GM18517 (cell line): ENCODE data around the gene PPARD.
"Not testable (repeated sequence)": the region's sequence is repeated elsewhere in the genome, so short reads cannot be mapped to it uniquely, and the experiment has no call there.

Experiments used
- ATAC-seq: cut with Tn5 transposase; IDR thresholded peaks from one replicate; pipeline ENCODE4 v1.9.1; 2021; ENCODE audit warnings: mild to moderate bottlenecking, moderate library complexity; ENCODE audit not compliant: unreplicated experiment

PPARD gene

DNA sequence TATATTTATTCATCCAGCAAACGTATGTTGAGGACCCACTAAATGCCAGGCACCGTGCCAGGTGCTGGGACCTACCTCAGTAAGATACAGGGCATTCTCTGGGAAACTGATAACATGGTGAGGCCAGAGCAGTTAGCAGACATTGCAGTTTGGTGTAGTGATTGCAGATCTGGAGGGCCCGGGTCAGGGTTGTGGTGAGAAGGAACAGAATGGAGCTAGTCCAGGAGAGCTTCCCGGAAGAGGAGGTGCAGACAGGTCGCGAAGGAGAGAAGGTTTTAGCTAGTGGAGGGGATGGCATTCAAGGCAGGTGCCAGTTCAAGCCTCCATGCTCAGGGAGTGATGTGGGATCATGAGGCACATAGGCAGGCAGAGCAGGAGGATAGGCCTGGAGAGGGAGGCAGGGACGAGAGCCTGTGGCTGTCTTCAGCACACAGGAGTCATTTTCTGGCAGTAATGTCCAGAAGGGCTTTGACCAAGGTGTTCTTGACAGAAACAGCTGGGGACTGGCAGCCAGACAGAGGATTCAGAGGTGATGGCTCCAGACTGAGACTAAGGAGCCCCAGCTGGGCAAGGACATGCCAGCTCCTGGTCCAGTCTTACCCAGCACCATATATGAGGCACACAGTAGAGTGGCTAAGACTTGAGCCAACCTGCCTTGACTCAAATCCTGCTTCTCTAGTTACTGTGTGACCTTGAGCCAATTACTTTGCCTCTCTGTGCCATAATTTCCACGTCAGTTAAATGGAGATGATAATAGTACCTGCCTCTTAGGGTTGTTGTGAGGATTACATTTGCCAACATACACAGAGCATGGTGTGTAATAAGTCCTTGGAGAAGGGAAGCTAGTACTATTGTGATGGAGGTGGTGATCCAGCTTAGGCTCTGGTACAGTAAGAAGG lies 61.4 kb downstream of the PPARD start:
- no peak for ATAC-seq

DNA sequence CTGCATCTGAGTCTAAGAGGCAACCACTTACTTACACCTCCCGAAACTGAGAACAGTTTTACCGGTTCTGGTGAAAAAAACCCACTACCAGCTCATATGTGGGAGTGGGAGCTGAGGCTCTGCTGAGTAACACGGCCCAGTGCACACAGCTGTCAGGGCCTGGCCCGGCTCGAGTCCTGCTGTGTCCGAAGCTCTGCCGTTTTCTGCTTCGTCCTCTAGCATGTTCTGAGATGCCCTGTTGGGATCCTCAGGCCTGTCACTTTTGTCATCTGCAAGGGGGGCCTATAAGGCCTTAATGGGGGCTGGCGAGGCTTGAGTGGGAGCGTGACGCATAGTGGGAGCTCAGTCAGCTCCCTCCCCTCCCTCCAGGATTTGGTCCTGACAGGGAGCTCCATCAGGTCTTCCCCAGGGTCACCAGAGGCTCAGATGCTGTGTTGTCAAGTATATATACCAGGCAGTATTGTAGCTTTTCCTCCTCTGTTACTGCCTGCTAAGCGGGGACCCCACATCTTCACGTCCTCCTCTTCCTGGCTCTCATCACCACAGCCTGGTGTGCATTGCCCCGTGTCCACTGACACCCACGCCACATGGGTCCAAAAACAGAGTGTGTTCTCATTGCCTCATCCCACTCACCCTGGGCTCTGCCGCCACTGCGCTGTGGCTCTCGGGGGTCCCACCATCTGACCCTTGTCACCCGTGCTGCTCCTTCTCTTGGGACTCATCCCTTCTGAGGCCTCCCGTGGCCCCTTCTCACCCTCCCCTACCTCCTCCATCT lies 64.5 kb downstream of the PPARD start:
- ATAC-seq, result no peak

DNA sequence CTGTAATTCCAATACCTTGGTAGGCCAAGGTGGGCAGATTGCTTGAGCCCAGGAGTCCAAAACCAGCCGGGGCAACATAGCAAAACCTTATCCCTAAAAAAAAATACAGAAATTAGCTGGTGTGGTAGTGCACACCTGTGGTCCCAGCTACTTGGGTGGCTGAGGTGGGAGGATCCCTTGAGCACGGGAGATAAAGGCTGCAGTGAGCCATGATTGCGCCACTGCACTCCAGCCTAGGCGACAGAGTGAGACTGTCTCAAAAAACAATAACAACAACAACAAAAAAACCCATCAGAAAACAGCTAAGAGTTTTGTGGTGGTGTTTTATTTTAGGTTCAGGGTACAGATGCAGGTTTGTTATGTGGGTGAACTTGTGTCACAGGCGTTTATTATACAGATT lies 66.9 kb downstream of the PPARD start:
- ATAC-seq, result no peak

DNA sequence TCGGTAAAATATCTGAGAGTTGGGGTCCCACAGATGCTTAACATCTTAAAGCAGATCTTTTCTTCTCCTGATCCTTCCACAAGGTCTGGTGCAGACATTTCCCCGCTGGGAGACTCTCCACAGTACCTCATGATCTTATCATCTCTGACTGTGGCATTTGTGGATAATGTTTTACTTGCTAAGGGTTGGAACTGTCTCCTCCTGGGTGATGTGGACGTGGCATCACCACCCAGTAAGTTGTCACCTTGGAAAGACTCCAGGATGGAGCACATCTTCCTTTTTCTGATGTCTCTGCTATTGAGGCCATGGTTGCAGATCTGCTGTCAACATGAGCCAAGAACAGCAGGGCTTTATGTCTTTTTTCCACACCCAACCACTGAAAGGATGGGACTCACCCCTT lies 67.8 kb downstream of the PPARD start:
- no peak for ATAC-seq

DNA sequence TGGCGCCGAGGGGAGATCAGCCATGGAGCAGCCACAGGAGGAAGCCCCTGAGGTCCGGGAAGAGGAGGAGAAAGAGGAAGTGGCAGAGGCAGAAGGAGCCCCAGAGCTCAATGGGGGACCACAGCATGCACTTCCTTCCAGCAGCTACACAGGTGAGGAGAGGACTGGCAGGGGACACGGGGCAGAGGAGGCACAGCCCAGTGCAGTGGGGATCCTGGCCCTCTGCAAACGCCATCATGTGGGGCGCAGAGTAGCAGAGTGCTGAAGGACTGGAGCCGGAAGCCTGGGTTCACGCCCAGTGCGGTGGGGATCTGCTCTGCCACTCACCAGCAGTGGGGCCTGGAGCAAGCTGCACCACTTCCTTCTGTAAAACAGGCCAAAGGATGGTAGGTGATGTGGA lies 68.7 kb downstream of the PPARD start:
- ATAC-seq, result no peak

DNA sequence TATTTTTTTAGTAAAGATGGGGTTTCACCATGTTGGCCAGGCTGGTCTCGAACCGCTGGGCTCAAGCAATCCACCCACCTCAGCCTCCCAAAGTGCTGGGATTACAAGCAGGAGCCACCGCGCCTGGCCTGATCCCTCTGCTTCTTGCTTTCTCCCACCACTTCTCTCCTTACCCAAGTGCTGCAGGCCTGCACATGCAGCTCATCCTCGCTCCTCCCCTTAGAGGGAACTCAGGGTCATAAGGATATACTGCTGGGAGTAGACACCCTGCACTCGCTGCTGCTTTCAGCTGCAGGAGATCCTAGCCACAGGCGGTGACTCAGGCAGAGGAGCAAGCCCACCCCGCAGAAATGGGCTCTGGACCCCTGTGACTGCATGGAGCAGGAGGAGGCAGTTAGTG lies 69.7 kb downstream of the PPARD start:
- no peak for ATAC-seq

DNA sequence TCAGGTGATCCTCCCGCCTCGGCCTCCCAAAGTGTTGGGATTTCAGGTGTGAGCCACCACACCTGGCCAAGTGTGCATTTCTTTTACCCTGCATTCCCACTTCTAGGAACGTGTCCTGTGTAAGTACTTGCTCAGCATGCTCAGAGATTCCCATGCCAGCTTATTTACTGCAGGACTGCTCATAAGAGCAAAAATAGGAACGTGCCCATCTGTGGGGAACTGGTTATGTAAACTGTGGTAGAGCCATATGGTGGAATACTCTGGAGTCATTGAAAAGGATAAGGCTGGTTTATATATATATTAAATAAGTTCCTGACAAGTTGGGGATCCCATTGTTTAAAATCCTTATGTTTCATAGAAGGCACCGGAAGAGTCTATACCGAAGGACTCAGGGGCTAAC lies 71.6 kb downstream of the PPARD start:
- ATAC-seq, result no peak

DNA sequence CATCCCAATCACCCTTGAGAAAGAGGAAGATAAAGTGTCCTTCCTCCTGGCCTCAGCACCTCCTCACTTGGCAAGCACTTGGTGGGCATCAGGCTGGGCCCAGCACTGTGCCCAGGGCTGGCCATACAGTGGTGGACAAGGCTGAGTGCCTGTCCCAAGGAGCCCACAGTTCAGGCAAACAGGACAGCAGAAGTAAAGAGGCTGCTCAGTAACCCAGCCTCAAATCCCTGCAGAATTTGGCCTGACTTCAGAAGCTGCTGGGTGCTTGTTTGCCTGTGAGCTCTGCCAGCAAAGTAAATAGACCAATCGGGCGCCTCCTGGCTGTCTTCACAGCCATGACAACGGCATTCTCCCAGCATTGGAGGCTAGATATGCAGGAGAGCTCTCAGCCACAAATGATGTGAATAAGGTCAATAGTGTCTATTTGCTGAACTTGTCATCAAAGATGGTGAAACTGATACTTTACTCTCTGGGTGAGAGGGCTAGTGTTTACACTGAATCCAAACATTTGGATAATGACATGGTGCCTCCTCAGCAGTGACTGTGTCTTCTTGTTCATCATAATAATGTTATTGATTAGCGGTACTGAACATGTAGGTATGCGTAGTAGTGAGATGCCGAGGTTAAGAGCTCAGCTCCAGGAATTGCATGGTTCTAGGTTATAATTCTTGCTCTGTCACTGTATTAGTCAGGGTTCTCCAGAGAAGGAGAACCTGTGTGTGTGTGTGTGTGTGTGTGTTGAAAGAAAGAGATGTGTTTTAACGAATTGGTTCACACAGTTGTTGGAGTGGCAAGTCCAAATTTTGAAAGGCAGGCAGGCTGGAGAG lies 72.9 kb downstream of the PPARD start:
- ATAC-seq, result no peak

DNA sequence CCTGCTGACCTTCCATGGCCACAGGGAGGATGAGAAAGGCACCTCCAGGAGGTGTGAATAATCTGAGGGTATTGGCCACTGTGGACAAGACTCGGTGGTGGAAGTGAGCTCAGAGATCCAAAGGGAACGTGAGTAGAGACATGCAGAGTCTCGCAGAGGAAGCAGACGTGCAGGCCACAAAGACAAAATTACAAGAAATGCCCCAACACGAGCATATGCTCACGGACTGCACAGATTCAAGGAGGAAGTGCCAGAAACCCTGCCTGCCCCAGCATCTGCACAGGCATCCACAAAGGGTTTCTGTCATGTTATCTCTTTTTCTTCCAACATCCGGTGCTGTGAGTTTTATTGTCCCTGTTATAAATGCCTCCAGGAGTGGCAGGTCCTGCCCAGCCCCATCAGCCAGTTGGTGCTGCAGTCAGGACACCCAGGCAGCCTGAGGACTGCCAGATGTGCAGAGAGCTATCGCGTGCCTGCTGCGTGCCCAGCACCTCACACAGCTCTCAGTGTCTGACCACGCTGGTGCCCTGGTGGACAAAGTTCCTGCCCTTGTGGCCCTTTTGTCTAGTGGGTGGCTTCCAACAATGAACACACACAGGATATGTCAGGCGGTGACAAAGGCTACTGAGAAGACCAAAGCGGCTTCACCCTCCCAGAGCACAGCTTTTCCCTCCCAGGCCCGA lies 75.8 kb downstream of the PPARD start:
- ATAC-seq, result no peak

DNA sequence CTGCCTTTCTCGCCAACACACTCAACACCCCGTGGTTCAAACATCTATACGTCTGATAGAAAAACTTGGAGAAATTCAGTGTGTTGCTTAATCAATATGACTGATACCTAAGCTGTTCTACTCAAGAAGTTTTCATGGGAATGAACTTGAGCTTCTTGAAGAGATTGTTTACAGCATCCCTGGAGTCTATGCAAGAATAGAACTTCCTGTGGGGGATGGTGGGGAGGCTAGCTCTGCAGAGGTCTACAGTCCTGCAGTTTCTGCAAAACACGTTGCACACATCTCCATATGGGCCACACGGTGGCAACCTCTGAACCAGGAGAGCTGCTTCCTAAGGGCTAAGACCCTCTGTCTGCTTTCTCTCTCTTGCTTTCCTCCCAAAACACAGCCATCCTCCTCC lies 77.1 kb downstream of the PPARD start:
- no peak for ATAC-seq

DNA sequence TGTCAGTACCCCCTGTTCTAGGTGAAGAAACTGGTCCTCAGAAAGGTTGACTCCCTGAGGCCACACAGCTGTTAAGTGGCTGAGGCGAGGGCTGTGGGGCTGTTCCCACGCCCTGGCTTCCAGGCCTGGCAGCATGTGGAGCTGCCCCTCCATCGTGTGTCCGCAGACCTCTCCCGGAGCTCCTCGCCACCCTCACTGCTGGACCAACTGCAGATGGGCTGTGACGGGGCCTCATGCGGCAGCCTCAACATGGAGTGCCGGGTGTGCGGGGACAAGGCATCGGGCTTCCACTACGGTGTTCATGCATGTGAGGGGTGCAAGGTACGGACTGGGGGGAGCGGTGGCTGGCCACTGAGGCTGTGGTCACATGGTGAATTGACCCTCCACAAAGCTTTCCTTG lies 77.6 kb downstream of the PPARD start:
- ATAC-seq, result no peak

DNA sequence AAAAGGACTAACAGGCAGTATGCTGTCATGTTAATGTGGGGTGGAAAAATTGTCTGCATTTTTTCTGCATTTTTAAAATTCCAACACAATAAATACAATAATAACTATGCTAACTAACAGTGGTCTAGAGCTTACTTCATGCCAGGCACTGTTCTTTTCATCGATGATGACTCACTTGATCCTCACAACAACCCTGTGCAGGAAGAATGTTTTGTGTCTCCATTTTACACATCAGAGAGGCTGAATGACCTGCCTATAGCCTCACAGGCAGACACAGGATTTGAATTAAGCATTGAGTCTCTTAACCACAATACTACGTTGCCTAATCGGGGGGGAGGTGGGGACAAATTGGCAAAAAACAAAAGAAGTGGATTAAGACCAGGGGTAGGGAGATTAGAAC lies 82.9 kb downstream of the PPARD start:
- no peak for ATAC-seq

DNA sequence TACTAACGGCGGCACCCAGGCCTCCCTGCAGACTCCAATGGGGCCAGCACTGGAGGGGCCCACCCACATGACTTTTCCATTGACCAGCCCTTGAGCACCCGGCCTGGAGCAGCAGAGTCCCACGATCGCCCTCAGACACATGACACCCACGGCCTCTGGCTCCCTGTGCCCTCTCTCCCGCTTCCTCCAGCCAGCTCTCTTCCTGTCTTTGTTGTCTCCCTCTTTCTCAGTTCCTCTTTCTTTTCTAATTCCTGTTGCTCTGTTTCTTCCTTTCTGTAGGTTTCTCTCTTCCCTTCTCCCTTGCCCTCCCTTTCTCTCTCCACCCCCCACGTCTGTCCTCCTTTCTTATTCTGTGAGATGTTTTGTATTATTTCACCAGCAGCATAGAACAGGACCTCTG lies 83.7 kb downstream of the PPARD start:
- ATAC-seq, result no peak

DNA sequence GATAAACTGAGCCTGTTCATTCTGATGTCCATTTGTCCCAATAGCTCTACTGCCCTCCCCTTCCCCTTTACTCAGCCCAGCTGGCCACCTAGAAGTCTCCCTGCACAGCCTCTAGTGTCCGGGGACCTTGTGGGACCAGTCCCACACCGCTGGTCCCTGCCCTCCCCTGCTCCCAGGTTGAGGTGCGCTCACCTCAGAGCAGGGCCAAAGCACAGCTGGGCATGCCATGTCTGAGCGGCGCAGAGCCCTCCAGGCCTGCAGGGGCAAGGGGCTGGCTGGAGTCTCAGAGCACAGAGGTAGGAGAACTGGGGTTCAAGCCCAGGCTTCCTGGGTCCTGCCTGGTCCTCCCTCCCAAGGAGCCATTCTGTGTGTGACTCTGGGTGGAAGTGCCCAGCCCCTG lies 85.1 kb downstream of the PPARD start:
- no peak for ATAC-seq

DNA sequence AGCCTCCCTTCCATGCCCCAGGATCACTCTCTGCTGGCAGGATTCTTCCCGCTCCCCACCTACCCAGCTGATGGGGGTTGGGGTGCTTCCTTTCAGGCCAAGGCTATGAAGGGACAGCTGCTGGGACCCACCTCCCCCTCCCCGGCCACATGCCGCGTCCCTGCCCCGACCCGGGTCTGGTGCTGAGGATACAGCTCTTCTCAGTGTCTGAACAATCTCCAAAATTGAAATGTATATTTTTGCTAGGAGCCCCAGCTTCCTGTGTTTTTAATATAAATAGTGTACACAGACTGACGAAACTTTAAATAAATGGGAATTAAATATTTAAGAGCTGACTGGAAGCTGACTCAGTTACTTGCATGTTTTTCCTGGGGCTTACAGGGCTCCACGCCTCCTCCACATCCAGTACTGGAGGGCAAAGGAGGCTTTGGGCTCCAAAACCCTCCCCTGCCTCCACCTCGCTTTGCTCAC lies 85.5 kb downstream of the PPARD start:
- no peak for ATAC-seq

DNA sequence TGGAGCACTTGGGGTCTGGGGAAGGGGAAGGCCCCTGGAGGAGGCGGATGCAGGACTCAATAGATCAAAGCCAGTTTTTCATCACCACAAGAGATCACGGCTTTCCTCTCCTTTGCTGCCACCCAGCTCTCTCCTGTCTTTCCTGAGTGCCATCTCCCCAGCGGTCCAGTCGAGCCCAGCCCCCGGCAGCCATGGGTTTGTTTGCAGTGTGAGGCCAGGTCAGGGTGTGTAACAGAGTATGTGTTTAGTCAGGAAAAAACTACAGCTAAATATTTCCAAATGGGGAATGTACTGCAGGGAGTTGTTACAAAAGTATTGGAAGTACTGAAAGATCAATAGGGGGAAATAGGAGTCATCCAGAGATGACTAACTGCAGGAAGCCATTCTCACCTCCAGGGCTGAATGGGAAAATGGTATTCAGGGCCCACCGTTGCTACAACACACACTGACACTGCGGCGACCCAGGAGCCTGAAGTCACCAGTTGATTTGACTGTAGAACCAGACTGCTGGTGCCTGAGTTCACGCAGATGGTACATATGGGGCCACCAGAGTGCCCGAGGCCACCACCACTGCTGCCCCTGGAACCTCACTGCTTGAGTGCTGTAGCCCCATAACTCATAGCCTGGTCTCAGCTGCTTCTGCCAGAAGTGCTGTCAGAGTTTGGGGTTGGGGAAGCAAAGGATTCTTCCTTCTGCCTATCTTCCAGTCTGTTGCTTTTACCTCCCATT lies 86.2 kb downstream of the PPARD start:
- no peak for ATAC-seq

DNA sequence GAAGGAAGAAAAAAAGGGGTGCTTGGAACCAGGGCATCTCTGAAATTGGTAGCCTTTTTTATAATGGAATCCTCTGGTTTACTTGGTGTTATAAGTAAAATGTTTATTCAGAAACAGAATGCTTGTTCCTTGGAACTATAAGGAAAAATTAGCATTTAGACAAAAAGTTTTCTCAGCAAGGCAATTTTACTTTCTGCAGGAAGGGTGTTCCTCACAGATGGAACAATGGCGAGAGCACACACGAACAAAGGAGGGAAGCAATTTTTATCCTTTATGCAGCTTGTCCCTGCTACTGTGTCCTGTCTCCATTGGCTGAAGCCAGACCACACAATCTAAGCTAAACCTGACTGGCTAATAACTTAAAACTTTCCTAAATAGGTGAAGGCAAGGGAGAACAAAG lies 87.1 kb downstream of the PPARD start:
- ATAC-seq, result no peak

DNA sequence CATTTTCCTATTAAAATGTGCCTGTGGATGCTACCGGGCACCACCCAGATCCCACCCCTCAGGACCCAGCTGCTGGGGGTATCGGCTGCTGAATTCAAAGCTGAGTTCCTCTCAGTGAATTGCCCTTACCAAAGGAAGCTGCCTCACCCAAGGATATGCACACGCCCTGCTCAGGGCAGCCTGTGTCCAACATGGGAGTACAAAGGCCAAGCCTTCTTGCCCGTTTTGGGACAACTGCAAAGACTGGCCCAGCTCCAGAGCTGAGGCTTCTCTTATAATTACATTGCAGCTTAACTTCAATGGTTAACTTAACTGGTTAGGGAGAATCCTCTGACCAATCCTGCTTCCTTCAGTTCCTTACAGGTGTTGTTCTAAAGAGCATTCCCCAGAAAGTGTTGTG lies 89.9 kb downstream of the PPARD start:
- no peak for ATAC-seq

DNA sequence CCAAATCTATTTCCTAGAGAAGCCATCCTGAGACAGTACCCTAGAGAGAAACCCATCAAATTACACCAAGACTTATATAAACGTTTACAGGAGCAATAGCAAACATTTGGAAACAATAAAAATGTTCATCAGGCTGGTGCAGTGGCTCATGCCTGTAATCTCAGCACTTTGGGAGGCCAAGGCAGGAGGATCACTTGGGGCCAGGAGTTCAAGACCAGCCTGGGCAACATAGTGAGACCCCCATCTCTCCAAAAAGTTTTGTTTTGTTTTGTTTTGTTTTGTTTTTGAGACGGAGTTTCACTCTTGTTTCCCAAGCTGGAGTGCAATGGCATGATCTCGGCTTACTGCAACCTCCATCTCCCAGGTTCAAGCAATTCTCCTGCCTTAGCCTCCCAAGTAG lies 90.3 kb downstream of the PPARD start:
- ATAC-seq, result not testable (repeated sequence)
